ENCODE measurements around the gene KIAA0825.
A peak's percentile ranks its signal among the peaks of the same experiment; 100 is the strongest.

KIAA0825 gene

GRCh38 chr5:94432499-94432898 is 185.9 kb downstream of the KIAA0825 start:
- DNase-seq (ENCODE audit: low spot score): no peak

DNA sequence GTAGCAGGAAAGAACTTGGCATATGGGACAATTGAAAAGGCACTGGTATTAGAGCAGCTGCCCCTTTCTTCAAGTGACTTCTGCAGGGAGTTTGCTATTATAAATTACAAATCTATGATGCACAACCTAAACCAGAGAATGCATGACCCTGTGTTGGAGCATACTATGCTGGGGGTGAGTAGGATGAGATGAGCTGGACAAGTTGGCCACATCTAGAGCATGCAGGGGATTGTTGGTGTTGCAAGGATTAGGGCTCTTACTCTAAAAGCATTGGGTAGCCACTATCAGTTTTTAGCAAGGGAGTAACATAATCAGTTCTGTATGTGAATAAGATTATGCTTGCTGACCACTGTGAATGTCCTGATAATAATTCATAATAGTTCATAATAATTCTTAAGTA is 186.7 kb downstream of the KIAA0825 start:
- no peak for DNase-seq (ENCODE audit: low spot score)

DNA sequence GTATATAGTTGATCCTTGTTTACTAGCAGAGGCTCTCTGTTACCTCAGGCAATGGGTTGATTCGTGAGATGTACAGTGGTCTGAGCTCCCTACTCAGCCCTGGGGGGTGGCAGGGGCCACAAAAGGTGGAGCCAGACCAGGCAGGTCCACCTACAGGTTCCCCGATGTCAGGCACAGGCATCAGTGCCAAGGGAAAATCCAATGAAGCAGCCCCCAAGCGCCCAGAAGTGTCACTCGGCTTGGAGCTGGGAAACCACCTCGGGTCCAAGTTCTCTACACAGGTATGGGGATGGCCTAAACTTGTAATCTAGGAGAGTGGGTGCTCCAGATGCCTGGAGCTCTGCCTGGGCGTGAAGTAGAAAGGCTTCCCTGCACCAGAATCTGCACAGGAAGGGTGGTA is 188.8 kb downstream of the KIAA0825 start:
- DNase-seq (ENCODE audit: low spot score): no peak

DNA sequence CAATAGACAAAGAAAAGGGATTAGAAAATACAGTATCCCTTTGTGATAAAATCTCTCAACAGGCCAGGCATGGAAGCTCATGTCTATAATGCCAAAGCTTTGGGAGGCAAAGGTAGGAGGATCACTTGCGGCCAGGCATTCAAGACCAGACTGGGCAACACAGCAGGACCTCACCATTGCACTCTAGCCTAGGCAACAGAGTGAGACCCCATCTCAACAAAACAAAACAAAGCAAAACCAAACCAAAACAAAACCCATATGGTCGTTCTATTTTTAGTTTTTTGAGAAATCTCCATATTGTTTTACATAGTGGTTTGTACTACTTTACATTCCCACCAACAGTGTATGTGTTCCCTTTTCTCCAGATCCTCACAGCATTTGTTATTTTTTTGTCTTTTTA is 193.0 kb downstream of the KIAA0825 start:
- no peak for DNase-seq (ENCODE audit: low spot score)

DNA sequence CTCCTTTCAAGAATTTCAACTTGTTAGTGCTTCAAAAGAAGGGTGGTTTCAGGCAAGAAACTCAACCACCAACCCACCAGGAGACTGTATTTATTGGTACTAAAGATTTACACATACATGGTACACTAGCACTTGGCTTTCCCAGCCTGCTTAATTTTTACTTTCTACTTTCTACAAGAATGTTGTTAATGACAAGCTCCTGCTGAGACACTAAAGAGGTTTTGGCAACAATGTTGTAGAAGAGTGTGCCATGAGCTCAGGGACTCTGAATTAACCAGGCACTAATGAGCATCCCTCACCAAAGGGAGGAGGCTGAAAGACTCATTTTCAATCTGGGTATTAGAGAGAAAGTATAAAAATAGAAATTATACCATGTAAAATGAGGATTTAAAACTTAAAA is 195.0 kb downstream of the KIAA0825 start:
- DNase-seq (ENCODE audit: low spot score): no peak

GRCh38 chr5:94422812-94423211 is 195.6 kb downstream of the KIAA0825 start:
- DNase-seq (ENCODE audit: low spot score): peak; percentile 1

DNA sequence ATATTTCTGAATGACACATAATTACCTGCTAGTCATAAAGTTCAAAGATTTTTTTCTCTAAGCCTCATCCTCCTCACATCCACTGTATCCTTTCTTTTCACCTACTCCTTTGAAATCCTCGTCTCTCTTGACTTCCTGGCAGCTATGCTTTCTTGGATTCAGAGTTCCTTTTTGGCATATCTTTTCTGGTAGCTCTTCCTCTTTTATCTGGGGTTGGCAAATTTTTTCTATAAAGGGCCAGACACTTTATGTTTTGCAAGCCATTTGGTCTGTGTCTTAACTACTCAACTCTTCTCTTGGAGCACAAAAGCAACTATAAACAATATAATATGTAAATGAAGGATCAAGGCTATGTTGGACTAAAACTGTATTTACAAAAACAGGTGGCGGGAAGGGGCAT is 197.5 kb downstream of the KIAA0825 start:
- DNase-seq (ENCODE audit: low spot score): no peak

DNA sequence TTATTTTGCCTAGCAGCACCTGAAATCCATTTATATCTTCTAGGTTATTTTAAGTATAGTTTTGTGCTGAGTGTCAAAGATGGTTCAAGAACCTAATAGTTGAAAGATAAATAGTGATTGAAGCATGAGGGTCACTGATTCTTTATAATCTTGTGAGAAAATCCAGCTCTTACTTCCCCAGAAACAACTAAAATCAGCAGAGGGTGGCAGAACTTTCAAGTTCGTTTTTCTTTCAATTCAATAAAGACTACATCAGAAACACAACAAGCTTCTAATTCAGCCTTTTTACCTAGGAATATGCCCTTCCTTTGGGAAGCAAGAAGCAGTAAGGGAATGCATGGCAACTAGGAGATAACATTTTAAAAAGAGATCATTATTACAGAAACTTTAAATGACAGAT is 202.6 kb downstream of the KIAA0825 start:
- no peak for DNase-seq (ENCODE audit: low spot score)

GRCh38 chr5:94409440-94409839 is 209.0 kb downstream of the KIAA0825 start:
- no peak for DNase-seq (ENCODE audit: low spot score)

DNA sequence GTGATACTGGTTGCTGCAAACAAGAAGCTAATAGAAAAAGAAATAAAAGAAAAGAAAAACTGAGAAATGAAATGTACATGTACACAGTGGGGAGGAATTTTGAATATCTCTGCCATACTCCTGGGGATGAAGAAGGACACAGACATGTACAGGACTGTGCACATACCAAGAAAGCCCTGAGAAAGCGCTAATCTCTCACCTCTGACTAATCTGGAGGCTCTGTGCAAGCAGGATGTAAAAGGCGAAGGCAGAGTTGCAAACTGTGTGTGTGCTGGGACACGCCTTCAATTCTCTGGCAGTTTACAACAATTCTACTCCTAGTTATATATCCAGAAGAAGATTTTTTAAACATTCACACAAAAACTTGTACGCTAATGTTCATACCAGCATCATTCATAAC is 211.4 kb downstream of the KIAA0825 start:
- DNase-seq (ENCODE audit: low spot score): no peak

GRCh38 chr5:94403483-94403882 is 214.9 kb downstream of the KIAA0825 start:
- DNase-seq (ENCODE audit: low spot score): no peak

- no peak for DNase-seq (ENCODE audit: low spot score)
These were observed 216.3 kb downstream of the KIAA0825 start for GRCh38 chr5:94402096-94402495.

DNA sequence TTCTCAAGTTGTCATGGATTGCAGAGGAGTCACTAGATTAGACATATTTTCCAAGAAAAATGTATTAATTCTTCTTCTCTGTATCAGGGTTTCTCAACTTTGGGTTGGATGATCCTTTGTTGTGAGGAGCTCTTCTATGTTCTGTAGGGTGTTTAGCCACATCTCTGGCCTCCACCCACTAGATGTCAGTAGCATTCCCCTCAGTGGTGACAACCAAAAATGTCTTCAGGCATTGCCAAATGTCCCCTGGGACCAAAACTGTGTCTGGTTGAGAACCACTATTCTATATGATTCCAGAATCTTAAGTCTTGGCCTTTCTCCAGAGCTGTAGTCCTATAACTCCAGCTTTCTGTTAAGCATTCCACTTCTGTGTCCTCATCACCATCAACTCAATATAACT is 220.9 kb downstream of the KIAA0825 start:
- no peak for DNase-seq (ENCODE audit: low spot score)

- no peak for DNase-seq (ENCODE audit: low spot score)
These were observed 221.7 kb downstream of the KIAA0825 start for GRCh38 chr5:94396687-94397086.

DNA sequence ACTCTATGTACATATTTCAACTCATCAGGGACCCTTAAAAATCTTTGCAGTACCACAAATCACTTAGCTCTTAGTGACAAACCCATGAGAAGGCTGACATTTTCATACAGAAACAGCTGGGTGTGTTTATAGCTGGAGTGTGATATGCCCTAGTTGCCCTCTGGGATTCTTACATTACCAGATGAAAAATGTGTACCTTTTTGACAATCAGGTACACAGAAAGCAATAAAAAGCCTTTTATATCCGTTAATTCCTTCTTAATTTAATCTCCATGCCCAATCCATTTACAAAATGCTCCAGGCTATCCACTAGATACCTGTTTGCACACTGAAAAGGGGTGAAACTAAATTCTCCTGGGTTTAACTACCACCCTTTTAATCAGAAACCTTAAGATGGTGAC is 222.9 kb downstream of the KIAA0825 start:
- DNase-seq (ENCODE audit: low spot score): no peak

GRCh38 chr5:94391996-94392395 is 226.4 kb downstream of the KIAA0825 start:
- no peak for DNase-seq (ENCODE audit: low spot score)

- DNase-seq (ENCODE audit: low spot score): no peak
These were observed 228.9 kb downstream of the KIAA0825 start for GRCh38 chr5:94389515-94389899.

DNA sequence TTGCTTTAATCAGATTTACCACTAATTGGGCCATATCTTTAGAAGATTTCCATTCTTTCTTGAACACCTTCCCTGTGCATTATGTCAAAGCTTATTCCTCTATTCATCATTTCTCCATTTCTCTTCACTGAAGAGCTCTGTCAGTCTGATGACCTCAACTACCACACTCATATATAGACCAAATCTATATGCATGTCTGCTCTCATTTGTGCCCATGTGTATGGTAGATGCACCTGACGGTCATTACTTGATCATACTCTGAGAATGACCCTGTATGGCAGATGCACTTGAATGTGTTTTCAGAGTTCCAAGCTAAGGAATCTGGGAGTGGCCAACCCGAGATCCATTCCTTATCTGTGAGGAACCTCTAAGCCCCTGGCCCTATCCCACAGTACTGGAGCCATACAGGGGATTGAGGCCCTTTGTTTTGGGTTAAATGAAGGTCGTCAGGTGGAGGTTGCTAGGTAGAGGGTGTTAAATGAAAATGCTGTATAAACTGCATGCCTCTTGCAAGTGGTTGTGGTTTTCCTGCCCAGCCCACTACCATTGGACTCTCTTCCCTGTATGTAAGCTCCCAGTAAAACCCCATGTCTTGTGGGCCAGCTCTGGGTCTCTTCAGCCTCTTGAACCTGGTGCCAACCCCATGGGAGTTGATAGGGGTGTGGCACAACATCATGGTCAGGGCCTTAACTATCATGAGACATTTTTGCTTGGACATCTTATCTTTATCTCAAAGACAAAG is 229.5 kb downstream of the KIAA0825 start:
- DNase-seq (ENCODE audit: low spot score): no peak

GRCh38 chr5:94385767-94386166 is 232.6 kb downstream of the KIAA0825 start:
- DNase-seq (ENCODE audit: low spot score): no peak

GRCh38 chr5:94378062-94378461 is 240.3 kb downstream of the KIAA0825 start:
- DNase-seq (ENCODE audit: low spot score): no peak

GRCh38 chr5:94376672-94377345 is 241.6 kb downstream of the KIAA0825 start:
- no peak for DNase-seq (ENCODE audit: low spot score)

DNA sequence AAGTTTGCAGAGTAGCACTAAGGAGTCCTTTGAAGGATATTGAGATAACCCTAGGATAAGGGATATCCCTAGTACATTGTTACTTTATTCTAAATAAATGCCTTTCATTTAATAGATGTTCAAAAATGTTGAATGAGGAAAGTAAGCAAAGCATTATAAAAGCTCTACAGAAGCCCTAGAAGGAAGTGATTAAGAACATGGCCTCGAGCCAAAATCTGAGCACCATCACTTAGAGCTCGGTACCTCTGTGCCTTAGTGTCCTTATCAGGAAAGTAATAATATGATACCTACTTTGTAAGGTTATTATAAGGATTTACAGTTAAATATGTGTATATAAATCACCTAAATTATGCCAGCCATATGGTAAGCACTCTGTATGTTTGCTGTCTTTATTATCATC is 242.6 kb downstream of the KIAA0825 start:
- no peak for DNase-seq (ENCODE audit: low spot score)

DNA sequence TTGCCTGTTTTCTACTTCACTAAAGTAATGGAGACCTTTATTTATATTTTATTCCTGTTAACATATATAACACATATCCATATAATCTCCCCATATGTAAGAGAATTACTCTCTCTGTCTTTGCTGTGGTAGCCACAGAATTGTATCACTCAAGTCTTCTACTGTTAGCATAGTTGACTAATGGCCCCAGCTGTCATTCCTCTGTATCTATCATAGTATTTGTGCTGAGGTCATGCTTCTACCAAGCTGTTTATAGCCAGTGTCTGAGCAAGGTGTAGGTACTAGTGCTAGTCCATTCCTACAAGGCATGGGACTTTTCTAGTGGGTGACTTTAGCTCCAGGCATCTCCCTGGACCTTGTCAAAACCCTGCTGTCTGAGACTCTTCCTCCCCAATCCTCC is 244.1 kb downstream of the KIAA0825 start:
- DNase-seq (ENCODE audit: low spot score): no peak

DNA sequence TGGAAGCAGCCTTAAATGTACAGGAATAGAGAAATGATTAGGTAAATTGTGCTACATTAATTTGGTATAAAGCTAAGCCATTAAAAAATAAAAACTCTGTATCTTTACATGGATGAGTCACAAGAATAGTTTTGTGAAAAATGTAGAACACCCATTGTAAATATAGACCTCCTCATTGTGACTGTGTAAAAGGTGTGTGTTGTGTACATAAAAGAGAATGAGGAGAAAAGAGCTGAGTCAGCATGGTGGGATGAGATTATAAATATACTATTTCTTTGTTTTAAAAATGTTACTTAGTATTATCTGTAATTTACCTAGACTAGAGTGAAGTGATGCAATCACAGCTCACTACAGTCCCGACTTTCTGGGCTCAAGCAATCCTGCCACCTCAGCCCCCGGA is 250.5 kb downstream of the KIAA0825 start:
- no peak for DNase-seq (ENCODE audit: low spot score)
